ENCODE data around the gene P2RY14.

Gene P2RY14

GRCh38 chr3:151228666-151229040 is 49.7 kb downstream of the P2RY14 start:
- TF ChIP-seq CTCF (IDR thresholded peaks at IDR 0.05): no peak
- DNase-seq (ENCODE audit: low spot score): no peak
- Histone ChIP-seq H3K27ac (peak overlapping the region in 1 of 2 donors; percentile 29), H3K4me3 (no peak overlapping the region)

GRCh38 chr3:151227807-151228665 is 50.3 kb downstream of the P2RY14 start:
- peak; percentile 75 for TF ChIP-seq CTCF (IDR thresholded peaks at IDR 0.05)
- Histone ChIP-seq H3K4me3 (peak overlapping the region; percentile 36), H3K27ac (peak overlapping the region in 1 of 2 donors; percentile 49)
- no peak for DNase-seq (ENCODE audit: low spot score)

- TF ChIP-seq CTCF (IDR thresholded peaks at IDR 0.05): no peak
- peak overlapping the region in 1 of 2 donors; percentile 49 for H3K27ac ChIP-seq
- DNase-seq (ENCODE audit: low spot score): no peak
- no peak overlapping the region for H3K4me3 ChIP-seq
Observed at GRCh38 chr3:151227266-151227806, 51.0 kb downstream of the P2RY14 start.

GRCh38 chr3:151226825-151227224 is 51.5 kb downstream of the P2RY14 start:
- no peak for DNase-seq (ENCODE audit: low spot score)
- Histone ChIP-seq H3K27ac (peak overlapping the region in 1 of 2 donors; percentile 49), H3K4me3 (no peak overlapping the region)
- TF ChIP-seq CTCF (IDR thresholded peaks at IDR 0.05): no peak

GRCh38 chr3:151226088-151226563 is 52.2 kb downstream of the P2RY14 start:
- no peak overlapping the region for H3K27ac ChIP-seq
- no peak overlapping the region for H3K4me3 ChIP-seq
- no peak for TF ChIP-seq CTCF (IDR thresholded peaks at IDR 0.05)
- DNase-seq (ENCODE audit: low spot score): no peak

- no peak for TF ChIP-seq CTCF (IDR thresholded peaks at IDR 0.05)
Observed at GRCh38 chr3:151225040-151225975, 53.0 kb downstream of the P2RY14 start.

More at GRCh38 chr3:151225040-151225975, 53.0 kb downstream of the P2RY14 start:
- no peak overlapping the region for H3K4me3 ChIP-seq
- no peak for DNase-seq (ENCODE audit: low spot score)
- no peak overlapping the region for H3K27ac ChIP-seq
